ENCODE data around the gene MOB3B.

The MOB3B gene

GRCh38 chr9:27489087-27489876 is 40.3 kb downstream of the MOB3B start:
- Histone ChIP-seq H3K9me3 (ENCODE audit: control insufficient read depth, insufficient read depth, low read length) (no peaks in the 10 kb centered on the region), H3K36me3 (ENCODE audit: insufficient read depth, low read length) (no peaks in the 10 kb centered on the region; the same call in 1 of the 2 replicates), H3K9ac (ENCODE audit: low read depth, low read length) (no peak overlapping the region), H3K4me1 (ENCODE audit: insufficient read depth, low read length) (peaks cover 16% of the 10 kb centered on the region)

- H3K4me1 ChIP-seq (ENCODE audit: insufficient read depth, low read length), result peaks cover 16% of the 10 kb centered on the region
Observed at GRCh38 chr9:27487927-27488326, 41.7 kb downstream of the MOB3B start.

DNA sequence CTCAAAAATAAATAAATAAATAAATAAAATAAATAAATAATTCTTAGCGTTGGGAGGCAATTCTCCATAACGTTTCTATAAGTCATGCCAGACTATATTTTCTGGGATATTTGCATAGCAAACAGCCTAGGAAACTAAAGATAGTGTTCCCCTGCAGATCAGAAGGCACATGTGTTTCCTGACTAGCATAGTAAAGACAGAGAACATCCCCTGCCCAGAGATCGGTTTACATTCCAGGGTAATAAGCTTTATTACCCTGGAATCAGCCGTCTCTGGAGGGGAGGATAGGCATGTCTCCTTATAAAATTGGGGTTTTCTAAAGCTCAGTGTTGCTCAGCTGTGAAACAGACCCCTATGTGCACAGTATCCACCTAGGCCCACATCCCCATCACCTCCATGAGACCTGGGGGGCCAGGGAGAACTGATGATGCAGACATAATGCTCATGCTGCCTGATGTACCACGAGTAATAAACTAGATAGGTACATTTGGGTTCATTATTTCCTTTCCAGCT is 42.4 kb downstream of the MOB3B start:
- H3K36me3 ChIP-seq (ENCODE audit: insufficient read depth, low read length), result no peaks in the 10 kb centered on the region; the same call in 1 of the 2 replicates
- H3K4me1 ChIP-seq (ENCODE audit: insufficient read depth, low read length), result peaks cover 16% of the 10 kb centered on the region
- no peaks in the 10 kb centered on the region for H3K9me3 ChIP-seq (ENCODE audit: control insufficient read depth, insufficient read depth, low read length)
- no peak overlapping the region for H3K9ac ChIP-seq (ENCODE audit: low read depth, low read length)

More at GRCh38 chr9:27487927-27488326, 41.7 kb downstream of the MOB3B start:
- Histone ChIP-seq H3K9me3 (ENCODE audit: control insufficient read depth, insufficient read depth, low read length) (no peaks in the 10 kb centered on the region), H3K36me3 (ENCODE audit: insufficient read depth, low read length) (no peaks in the 10 kb centered on the region; the same call in 1 of the 2 replicates), H3K9ac (ENCODE audit: low read depth, low read length) (no peak overlapping the region)

- peaks cover 14% of the 10 kb centered on the region for H3K4me1 ChIP-seq (ENCODE audit: insufficient read depth, low read length)
- no peaks in the 10 kb centered on the region for H3K9me3 ChIP-seq (ENCODE audit: control insufficient read depth, insufficient read depth, low read length)
- no peak overlapping the region for H3K9ac ChIP-seq (ENCODE audit: low read depth, low read length)
- no peaks in the 10 kb centered on the region; the same call in 1 of the 2 replicates for H3K36me3 ChIP-seq (ENCODE audit: insufficient read depth, low read length)
Observed at GRCh38 chr9:27485158-27485557, 44.5 kb downstream of the MOB3B start.

DNA sequence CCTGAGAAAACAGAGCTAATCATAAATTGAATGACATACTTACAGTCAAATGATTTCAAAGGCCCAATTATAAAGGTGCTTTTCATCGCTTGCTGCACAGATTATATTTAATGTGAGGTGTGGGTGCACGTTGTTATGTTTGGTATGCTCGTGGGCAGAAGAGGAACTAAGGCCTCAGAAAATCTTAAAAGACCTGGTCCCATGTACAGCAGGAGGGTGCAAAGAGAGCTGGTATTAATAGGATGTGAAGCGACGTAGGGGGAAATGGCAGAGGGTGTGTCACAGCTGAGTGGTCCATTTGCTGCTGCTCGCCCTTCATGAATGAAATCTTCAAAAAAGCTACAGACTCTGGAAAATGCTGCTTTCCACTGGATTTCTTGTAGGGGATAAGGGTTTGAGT is 46.0 kb downstream of the MOB3B start:
- H3K36me3 ChIP-seq (ENCODE audit: insufficient read depth, low read length), result peaks cover 3% of the 10 kb centered on the region; the same call in 1 of the 2 replicates
- peaks cover 5% of the 10 kb centered on the region for H3K4me1 ChIP-seq (ENCODE audit: insufficient read depth, low read length)
- no peak overlapping the region for H3K9ac ChIP-seq (ENCODE audit: low read depth, low read length)
- H3K9me3 ChIP-seq (ENCODE audit: control insufficient read depth, insufficient read depth, low read length), result peaks cover 7% of the 10 kb centered on the region

DNA sequence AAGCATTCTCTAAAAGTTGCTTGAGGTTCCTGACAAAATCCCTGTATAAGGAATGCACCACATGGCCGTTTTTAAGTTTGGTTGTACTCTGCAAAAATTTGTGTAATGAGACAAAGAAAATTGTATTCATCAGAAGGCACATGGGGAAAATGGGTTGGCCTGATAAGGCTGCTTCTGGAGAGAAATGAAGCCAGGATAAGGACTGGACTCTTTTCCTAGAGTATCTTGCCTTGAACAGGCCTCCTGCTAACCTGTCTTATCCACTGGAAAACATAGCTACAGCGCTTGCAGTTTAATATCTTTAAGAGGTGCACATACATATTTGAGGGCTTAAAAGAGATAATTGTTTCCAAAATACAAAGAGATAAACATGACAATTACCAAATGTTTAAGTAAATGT is 46.9 kb downstream of the MOB3B start:
- H3K36me3 ChIP-seq (ENCODE audit: insufficient read depth, low read length), result peaks cover 3% of the 10 kb centered on the region; the same call in 1 of the 2 replicates
- no peak overlapping the region for H3K9ac ChIP-seq (ENCODE audit: low read depth, low read length)
- peaks cover 5% of the 10 kb centered on the region for H3K4me1 ChIP-seq (ENCODE audit: insufficient read depth, low read length)
- H3K9me3 ChIP-seq (ENCODE audit: control insufficient read depth, insufficient read depth, low read length), result peaks cover 7% of the 10 kb centered on the region

DNA sequence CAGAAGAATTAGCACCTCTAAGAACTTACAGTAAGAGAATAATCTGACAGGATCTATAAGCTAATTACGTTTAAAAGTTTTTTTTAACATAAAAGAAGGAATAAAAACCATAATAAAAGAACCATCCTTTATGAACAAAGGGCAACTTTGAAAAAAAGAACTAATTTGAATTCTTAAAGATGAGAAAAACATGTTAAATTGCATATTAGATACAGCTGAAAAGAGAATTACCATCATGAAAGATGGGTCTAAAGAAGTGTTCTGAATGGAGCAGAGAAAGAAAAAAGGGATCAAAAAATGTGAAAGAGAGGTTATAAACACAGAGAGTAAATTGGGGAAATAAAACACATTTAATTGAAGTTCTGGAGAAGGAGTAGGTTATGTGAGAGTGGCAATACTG is 51.3 kb downstream of the MOB3B start:
- H3K4me1 ChIP-seq (ENCODE audit: insufficient read depth, low read length), result peaks cover 2% of the 10 kb centered on the region; the same call in 1 of the 2 replicates
- H3K36me3 ChIP-seq (ENCODE audit: insufficient read depth, low read length), result peaks cover 3% of the 10 kb centered on the region; the same call in 1 of the 2 replicates
- H3K9me3 ChIP-seq (ENCODE audit: control insufficient read depth, insufficient read depth, low read length), result peaks cover 7% of the 10 kb centered on the region
- H3K9ac ChIP-seq (ENCODE audit: low read depth, low read length), result no peak overlapping the region

- Histone ChIP-seq H3K9me3 (ENCODE audit: control insufficient read depth, insufficient read depth, low read length) (peaks cover 7% of the 10 kb centered on the region), H3K9ac (ENCODE audit: low read depth, low read length) (no peak overlapping the region), H3K4me1 (ENCODE audit: insufficient read depth, low read length) (peaks cover 5% of the 10 kb centered on the region; the same call in 1 of the 2 replicates), H3K36me3 (ENCODE audit: insufficient read depth, low read length) (peaks cover 3% of the 10 kb centered on the region; the same call in 1 of the 2 replicates)
Observed at GRCh38 chr9:27476870-27477515, 52.6 kb downstream of the MOB3B start.

DNA sequence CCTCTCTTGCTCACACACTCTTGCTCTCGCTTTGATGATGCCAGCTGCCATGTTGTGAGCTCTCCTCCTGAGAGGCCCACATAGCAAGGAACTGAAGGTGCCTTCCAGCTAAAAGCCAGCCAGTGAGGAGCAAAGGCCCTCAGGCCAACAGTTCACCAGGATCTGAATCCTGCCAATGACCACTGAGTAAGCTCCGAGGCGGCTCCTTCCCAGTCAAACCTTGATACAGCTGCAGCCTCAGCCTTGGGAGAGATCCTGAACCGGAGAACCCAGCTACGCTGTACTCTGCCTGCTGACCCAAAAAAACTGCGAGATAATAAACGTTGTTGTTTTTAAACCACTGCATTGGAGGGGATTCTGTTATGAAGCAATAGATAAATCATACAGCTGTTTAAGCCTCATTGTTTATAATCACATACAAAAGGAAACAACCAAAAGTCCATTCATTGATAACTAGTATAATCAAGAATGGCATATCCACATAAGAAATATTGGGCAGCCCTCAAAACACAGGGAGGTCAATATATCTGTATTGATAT is 54.5 kb downstream of the MOB3B start:
- Histone ChIP-seq H3K9ac (ENCODE audit: low read depth, low read length) (no peak overlapping the region), H3K9me3 (ENCODE audit: control insufficient read depth, insufficient read depth, low read length) (peaks cover 7% of the 10 kb centered on the region), H3K36me3 (ENCODE audit: insufficient read depth, low read length) (peaks cover 3% of the 10 kb centered on the region; the same call in 1 of the 2 replicates), H3K4me1 (ENCODE audit: insufficient read depth, low read length) (peaks cover 17% of the 10 kb centered on the region; the same call in 1 of the 2 replicates)

DNA sequence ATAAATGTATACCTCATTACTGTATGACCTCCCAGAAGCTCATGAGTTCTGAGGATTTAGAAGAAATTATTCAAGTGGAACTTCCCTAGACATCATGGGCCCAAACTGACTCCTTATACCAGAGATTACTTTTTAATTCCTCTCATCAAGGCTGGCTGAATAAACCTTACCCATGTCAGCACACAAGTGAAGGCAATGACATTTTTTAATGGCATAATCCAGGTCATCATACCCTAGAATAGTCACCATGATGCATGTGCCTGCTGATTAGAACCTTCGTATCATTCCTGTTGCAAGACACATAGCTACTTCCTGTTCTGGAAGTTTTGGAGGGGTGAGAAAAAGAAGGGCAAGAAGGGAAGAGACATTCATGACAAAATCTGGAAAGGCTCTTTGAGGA is 55.3 kb downstream of the MOB3B start:
- peaks cover 17% of the 10 kb centered on the region; the same call in 1 of the 2 replicates for H3K4me1 ChIP-seq (ENCODE audit: insufficient read depth, low read length)
- peaks cover 3% of the 10 kb centered on the region; the same call in 1 of the 2 replicates for H3K36me3 ChIP-seq (ENCODE audit: insufficient read depth, low read length)
- H3K9ac ChIP-seq (ENCODE audit: low read depth, low read length), result no peak overlapping the region
- peaks cover 7% of the 10 kb centered on the region for H3K9me3 ChIP-seq (ENCODE audit: control insufficient read depth, insufficient read depth, low read length)

GRCh38 chr9:27473111-27473529 is 56.5 kb downstream of the MOB3B start:
- Histone ChIP-seq H3K9ac (ENCODE audit: low read depth, low read length) (no peak overlapping the region), H3K4me1 (ENCODE audit: insufficient read depth, low read length) (peaks cover 17% of the 10 kb centered on the region; the same call in 1 of the 2 replicates), H3K36me3 (ENCODE audit: insufficient read depth, low read length) (no peaks in the 10 kb centered on the region; the same call in 1 of the 2 replicates), H3K9me3 (ENCODE audit: control insufficient read depth, insufficient read depth, low read length) (no peaks in the 10 kb centered on the region; the same call in 1 of the 2 replicates)

GRCh38 chr9:27472195-27472594 is 57.4 kb downstream of the MOB3B start:
- Histone ChIP-seq H3K9ac (ENCODE audit: low read depth, low read length) (no peak overlapping the region), H3K36me3 (ENCODE audit: insufficient read depth, low read length) (no peaks in the 10 kb centered on the region), H3K4me1 (ENCODE audit: insufficient read depth, low read length) (peaks cover 17% of the 10 kb centered on the region; the same call in 1 of the 2 replicates), H3K9me3 (ENCODE audit: control insufficient read depth, insufficient read depth, low read length) (no peaks in the 10 kb centered on the region)

DNA sequence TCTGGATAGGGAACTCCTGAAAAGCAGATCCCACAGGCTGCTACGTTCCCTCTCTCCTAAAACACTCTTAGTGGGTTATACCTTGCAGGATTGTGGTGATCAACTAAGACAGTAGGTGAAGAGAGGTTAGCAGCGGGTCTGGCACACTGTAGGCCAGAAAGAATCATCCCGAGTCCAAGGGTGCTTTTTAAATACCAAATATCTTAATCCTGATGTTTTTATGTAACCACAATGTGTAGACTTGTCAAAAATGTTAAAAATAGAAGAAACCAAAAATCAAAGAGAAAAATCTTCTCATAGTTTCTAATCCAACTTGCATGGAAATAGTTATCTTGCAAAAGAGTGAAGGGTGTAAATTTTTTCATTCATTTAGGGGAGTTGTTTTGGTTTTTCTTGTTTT is 57.8 kb downstream of the MOB3B start:
- H3K4me1 ChIP-seq (ENCODE audit: insufficient read depth, low read length), result peaks cover 17% of the 10 kb centered on the region; the same call in 1 of the 2 replicates
- no peaks in the 10 kb centered on the region for H3K36me3 ChIP-seq (ENCODE audit: insufficient read depth, low read length)
- H3K9ac ChIP-seq (ENCODE audit: low read depth, low read length), result no peak overlapping the region

GRCh38 chr9:27471366-27471765 is 58.2 kb downstream of the MOB3B start:
- Histone ChIP-seq H3K36me3 (ENCODE audit: insufficient read depth, low read length) (no peaks in the 10 kb centered on the region), H3K9me3 (ENCODE audit: control insufficient read depth, insufficient read depth, low read length) (no peaks in the 10 kb centered on the region), H3K9ac (ENCODE audit: low read depth, low read length) (no peak overlapping the region), H3K4me1 (ENCODE audit: insufficient read depth, low read length) (peaks cover 17% of the 10 kb centered on the region; the same call in 1 of the 2 replicates)

More for the DNA sequence above, 57.8 kb downstream of the MOB3B start:
- H3K9me3 ChIP-seq (ENCODE audit: control insufficient read depth, insufficient read depth, low read length), result no peaks in the 10 kb centered on the region
